Skeletal muscle satellite cell (primary cell): ENCODE data around the gene GMDS.

Source experiments
- H3K27me3 ChIP-seq: 2 replicates; pipeline ENCODE4 v1.7.0; 2013; ENCODE audit warnings: low read length; ENCODE audit not compliant: control insufficient read depth, insufficient read depth
- H3K36me3 ChIP-seq: 2 replicates; pipeline ENCODE4 v1.7.0; 2013; ENCODE audit warnings: mild to moderate bottlenecking, control low read depth, low read length; ENCODE audit not compliant: insufficient read depth
- H3K4me1 ChIP-seq: 2 replicates; pipeline ENCODE4 v1.7.0; 2013; ENCODE audit warnings: low read length; ENCODE audit not compliant: control insufficient read depth, insufficient read depth
- H3K4me2 ChIP-seq: 2 replicates; pipeline ENCODE4 v1.7.0; 2013; ENCODE audit warnings: mild to moderate bottlenecking, low read length
- H3K4me3 ChIP-seq: 2 replicates; pipeline ENCODE4 v1.7.0; 2013; ENCODE audit warnings: low read length
- H3K9ac ChIP-seq: 2 replicates; pipeline ENCODE4 v1.7.0; 2013; ENCODE audit warnings: mild to moderate bottlenecking, low read depth, low read length, moderate library complexity
- H3K9me3 ChIP-seq: replicated peaks from 2 replicates; pipeline ENCODE4 v1.7.0; 2013; ENCODE audit warnings: mild to moderate bottlenecking, control low read depth, low read length

Gene GMDS

DNA sequence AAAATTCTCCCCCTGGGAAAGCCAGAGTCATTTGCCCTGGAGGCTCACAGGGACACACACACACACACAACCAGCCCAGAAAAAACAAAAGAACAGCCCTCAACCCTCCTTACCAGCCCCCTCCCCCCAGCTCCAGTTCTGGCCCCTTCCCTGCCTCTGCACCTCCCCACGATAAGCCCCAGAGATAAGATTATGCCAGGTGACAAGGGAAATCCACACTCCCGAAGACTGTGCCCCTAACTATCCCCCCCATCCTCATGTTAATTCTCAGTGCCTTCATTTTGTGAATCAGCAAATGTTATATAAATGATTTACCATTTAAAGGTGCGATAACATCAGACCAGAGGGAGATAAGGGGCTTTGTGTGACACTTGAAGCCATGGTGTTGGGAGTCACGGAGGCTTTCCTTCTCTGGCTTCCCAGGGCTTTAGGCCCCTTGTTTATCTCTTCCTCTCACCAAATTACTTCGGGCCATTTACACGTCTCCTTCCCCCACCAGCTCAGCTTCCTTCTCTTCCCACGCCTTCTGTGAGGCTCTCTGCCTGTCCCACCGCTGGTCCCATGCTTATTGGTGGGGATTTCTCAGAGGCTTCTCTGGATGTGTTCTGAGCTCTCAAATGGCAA is 648.2 kb downstream of the GMDS start:
- Histone ChIP-seq H3K4me2 (no peak overlapping the region), H3K4me1 (peaks cover 4% of the 10 kb centered on the region), H3K9ac (no peak overlapping the region), H3K27me3 (peaks cover 53% of the 10 kb centered on the region), H3K9me3 (no peaks in the 10 kb centered on the region), H3K4me3 (no peak overlapping the region), H3K36me3 (no peaks in the 10 kb centered on the region)

DNA sequence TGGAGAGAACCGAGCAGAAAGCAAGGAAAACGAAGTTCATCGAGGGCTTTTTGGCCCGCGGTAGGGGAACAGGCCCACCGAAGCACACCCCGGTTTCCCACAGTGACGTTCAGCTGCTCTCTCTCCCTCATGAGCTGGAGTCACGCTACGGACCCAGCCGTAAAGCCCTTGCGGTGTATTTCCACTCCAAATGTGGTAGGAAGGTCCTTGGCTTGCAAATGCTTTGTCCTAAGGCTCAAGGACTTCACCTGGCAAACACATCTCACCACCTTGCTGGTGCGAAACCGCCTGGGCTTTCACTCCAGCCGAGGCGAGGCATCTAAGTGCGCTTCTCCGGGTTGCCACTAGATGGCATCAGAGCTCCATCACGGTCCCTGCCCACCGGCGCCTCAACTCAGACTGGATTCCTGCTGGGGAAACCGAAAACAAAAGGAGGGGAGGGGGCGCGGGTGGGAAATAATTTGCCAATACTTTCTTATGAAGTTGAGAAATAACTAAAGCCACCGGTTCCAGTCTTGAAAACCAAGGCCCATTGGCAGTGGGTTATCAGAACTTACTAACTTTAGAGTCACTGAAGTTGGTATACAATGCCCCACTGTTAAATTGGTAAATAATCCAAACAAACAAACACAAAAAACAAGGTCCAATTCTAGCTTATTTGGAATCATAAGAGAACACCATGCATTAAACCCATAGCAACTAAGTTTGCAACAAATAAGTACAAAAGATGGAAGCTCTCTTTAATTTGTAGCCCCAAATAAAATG is 649.1 kb downstream of the GMDS start:
- Histone ChIP-seq H3K36me3 (no peaks in the 10 kb centered on the region), H3K9ac (no peak overlapping the region), H3K4me2 (peak overlapping the region; percentile 80), H3K27me3 (peaks cover 56% of the 10 kb centered on the region), H3K4me1 (peaks cover 4% of the 10 kb centered on the region), H3K4me3 (peak overlapping the region; percentile 63), H3K9me3 (no peaks in the 10 kb centered on the region)

DNA sequence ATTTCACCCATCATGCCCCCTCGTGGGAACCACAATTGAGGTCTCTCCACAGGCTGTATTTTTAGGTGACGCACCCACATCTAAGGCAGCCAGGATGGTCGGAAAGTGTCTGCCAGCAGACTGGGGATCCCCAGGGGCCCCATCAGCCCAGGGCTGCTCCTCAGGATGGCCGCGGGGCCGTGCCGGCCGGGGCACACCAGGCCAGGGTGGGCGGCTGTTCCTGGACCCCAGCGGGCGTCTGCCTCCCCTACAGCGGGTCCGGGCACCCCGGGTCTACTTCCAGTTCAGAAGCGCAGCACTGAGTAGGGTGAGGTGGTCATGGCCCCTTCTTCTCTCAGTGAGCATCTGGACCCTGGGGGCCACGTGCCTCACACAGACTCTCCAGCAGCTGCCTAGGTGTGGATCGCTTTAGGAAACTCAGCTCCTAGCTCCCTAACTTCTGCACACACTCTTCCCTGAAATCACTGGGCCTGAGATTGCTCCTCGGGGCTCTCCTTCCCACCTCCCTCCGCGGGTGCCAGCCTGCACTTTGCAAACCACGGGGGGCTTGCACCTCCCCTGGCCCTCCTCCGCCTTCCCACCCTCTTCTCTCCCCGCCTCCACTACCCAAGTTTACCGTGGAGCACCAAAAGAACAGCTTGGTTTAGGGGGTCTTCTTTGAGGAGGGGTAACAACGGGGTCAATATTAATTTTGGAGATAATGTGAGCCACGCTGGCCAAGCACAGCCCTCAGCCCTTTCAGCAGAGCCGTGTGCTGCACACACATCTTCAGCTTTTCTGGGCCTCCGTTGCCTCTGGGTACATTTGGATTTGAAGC is 649.9 kb downstream of the GMDS start:
- Histone ChIP-seq H3K4me2 (peak overlapping the region; percentile 80), H3K4me1 (peaks cover 4% of the 10 kb centered on the region), H3K9me3 (no peaks in the 10 kb centered on the region), H3K36me3 (no peaks in the 10 kb centered on the region), H3K4me3 (peak overlapping the region; percentile 63), H3K9ac (no peak overlapping the region), H3K27me3 (peaks cover 61% of the 10 kb centered on the region)

DNA sequence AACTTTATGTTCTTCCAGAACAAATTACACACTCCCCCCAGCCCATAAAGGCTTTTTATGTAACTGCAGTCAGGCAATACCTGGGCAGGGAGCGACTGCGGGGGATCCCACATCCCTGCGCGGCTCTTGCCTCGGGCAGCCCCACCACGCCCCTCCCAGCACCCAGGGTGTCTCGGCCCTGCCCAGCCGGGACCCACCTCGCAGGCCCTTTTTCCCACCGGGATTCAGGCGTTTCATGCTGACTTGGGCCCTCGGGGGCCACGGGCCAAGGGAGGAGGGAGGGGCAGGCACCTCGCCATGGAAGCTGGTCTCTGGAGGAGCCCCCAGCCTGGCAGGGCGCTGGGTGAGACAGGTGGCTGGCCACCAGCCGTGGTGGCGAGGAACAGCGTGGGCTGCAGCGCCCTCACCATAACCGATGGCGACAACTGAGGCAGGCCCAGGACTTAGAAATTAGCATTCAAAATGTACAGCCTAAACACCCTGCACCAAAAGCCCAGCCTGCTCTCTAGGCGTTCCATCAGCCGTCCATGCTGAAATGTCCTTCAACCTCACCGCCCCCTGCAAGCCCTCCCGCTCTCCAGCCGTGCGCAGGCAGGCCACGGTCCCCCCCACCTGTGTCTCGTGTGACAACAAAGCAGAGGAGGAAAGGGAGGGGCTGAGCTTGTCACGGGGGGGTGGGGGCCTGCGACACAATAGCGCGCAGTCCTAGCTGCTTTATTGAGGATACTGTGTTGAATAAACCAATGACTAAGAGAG is 650.8 kb downstream of the GMDS start:
- Histone ChIP-seq H3K27me3 (peaks cover 64% of the 10 kb centered on the region), H3K36me3 (no peaks in the 10 kb centered on the region), H3K9me3 (no peaks in the 10 kb centered on the region), H3K4me3 (no peak overlapping the region), H3K9ac (no peak overlapping the region), H3K4me2 (no peak overlapping the region), H3K4me1 (peaks cover 4% of the 10 kb centered on the region)

DNA sequence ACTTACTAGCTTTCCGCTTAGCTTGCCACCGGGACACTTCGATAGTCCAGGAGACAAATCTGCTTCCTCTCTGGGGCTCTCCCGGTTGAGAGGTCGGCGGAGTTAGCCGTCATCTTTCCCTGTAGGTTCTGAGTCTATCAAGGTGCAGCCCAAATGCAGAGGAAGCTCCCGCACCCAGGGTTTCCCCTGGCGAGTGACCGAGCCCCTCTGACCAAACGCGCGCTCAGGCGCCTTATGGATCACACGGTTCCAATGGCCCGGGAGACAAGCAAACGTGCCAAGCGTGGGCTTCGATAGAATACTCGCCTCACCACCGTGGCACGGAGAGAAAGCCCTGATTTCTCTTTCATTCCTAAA is 651.5 kb downstream of the GMDS start:
- Histone ChIP-seq H3K9me3 (no peaks in the 10 kb centered on the region), H3K4me1 (peaks cover 4% of the 10 kb centered on the region), H3K4me2 (no peak overlapping the region), H3K27me3 (peaks cover 61% of the 10 kb centered on the region), H3K9ac (no peak overlapping the region), H3K4me3 (no peak overlapping the region), H3K36me3 (no peaks in the 10 kb centered on the region)

DNA sequence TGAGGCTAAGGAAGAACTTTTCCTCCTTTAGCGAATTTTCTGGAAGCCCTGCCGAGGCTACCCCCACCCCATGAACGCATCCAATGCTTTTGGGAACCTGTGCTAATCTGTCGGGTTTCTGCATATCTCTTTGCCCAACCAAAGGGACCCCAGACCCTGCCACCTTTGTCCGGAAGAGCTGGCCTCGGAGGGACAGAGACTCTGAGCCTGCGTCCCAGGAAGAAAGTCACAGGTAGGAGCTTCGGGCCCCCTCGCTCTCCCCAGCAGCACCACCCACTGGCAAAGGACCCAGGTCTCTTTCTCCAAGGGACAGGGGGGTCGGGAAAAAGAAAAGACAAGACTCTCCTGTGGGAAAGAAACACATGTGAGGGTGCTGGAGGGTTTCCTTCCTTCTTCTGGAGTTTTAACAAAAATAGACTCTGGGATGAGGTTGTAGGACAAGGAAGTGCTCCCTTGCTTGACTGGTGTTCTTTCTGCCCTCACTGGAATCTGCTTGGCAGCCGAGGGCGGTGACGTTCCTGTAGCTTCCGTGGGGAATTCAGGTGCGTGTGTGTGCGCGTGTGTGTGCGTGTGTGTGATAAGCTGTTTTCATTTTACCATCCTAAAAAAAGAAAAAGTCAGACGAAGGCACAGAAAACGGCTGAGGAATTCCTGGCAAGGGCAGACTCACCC is 652.0 kb downstream of the GMDS start:
- Histone ChIP-seq H3K36me3 (no peaks in the 10 kb centered on the region), H3K4me2 (no peak overlapping the region), H3K9me3 (no peaks in the 10 kb centered on the region), H3K9ac (no peak overlapping the region), H3K27me3 (peaks cover 65% of the 10 kb centered on the region), H3K4me1 (peaks cover 4% of the 10 kb centered on the region), H3K4me3 (no peak overlapping the region)

DNA sequence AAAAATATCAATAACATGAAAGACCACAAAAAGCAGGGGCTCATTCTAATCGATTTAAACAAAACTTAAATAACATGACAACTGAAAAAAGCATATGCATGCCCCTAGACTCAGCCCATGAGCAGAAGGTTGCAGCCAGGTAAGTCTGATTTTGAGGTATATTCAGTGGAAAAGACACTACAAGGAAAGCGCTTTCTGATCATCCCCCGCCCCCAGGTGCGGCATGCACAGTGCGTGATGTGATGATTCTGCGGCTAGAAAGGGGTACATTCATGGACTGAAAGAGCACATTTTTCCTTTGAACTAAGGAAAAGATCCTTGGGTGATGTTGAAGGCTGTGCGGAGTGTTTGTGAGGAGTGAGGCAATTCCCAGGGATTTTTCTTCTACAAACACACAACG is 652.6 kb downstream of the GMDS start:
- no peak overlapping the region for H3K4me2 ChIP-seq
- no peak overlapping the region for H3K4me3 ChIP-seq
- no peaks in the 10 kb centered on the region for H3K9me3 ChIP-seq
- peaks cover 4% of the 10 kb centered on the region for H3K4me1 ChIP-seq
- no peaks in the 10 kb centered on the region for H3K36me3 ChIP-seq
- no peak overlapping the region for H3K9ac ChIP-seq
- H3K27me3 ChIP-seq = peaks cover 67% of the 10 kb centered on the region

DNA sequence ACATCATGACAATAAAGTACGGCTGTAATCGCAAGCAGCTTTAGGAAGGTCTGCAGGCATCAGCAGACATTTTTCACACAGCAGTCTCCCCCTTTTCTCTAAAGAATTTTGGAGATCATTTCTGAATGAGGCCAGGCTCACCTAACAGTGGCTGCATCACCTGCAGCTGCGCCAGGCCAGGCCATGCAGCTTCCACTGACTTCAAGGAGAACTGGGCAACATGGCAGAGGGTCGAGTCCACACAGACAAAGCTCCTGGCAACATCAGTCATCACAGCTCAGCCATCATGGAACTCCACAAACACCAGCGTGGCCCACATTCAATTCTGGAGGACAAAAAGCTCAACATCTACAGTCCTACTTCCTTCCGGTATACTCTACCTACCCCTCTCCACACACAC is 653.5 kb downstream of the GMDS start:
- H3K4me2 ChIP-seq = no peak overlapping the region
- H3K4me1 ChIP-seq = peaks cover 4% of the 10 kb centered on the region
- no peak overlapping the region for H3K4me3 ChIP-seq
- no peaks in the 10 kb centered on the region for H3K36me3 ChIP-seq
- H3K9me3 ChIP-seq = no peaks in the 10 kb centered on the region
- H3K9ac ChIP-seq = no peak overlapping the region
- peaks cover 65% of the 10 kb centered on the region for H3K27me3 ChIP-seq

DNA sequence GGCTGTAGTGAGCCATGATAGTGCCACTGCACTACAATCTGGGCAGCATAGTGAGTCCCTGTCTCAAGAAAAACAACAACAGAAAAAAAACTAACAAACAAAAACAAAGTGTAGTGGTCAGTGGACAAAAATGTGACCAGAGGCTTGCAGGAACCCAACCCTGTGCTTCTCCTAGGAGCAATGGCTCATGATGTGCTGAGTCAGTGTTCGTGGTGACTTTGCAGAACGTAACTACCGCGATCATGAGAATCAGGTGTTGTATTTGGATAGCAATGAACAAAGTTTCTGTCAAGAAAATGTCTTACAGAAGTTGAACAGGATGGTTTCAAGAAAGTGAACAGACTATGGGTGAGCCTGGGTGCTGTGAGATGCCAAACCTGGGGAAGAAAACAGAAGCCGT is 654.2 kb downstream of the GMDS start:
- Histone ChIP-seq H3K4me1 (peaks cover 4% of the 10 kb centered on the region), H3K36me3 (no peaks in the 10 kb centered on the region), H3K4me2 (no peak overlapping the region), H3K27me3 (peaks cover 65% of the 10 kb centered on the region), H3K4me3 (no peak overlapping the region), H3K9ac (no peak overlapping the region), H3K9me3 (no peaks in the 10 kb centered on the region)

DNA sequence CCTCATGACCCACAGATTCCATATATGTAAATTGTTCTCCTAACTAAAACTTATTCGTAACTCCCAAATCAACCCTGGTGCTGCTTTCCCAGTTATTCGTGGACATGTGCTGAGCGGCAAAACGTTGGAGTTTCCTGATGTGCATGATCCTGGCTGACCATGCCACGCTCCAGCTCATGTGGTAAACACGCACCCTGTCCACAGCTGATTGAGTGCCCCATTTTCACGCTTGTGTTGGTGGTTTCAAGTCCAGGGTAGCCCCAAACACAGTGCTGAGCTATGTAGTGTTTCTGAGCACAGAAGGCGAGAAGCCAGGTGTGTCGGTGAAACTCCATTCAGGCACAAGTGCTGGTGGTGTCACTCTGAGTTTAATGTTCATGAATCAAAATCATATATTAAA is 654.8 kb downstream of the GMDS start:
- Histone ChIP-seq H3K9me3 (no peaks in the 10 kb centered on the region), H3K9ac (no peak overlapping the region), H3K4me3 (no peak overlapping the region), H3K4me1 (no peaks in the 10 kb centered on the region), H3K27me3 (peaks cover 64% of the 10 kb centered on the region), H3K4me2 (no peak overlapping the region), H3K36me3 (no peaks in the 10 kb centered on the region)

DNA sequence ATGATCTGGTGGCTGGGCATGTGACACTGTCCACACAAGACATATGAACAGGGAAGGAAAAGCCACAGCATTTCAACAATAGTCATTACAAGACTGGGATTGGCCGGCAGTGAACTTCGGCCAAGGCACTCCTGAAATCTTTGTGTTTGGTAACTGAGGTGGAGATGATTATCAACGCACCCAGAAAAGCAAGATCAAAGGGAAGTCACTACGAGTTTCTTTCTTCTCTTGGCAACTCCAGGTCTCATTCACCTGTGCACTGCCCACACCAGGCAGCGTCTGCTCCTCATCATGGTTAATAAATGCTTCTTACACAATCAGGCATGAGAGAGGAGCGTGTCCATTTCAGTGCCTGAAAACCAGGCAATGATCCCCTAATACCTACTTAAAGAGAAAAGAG is 656.2 kb downstream of the GMDS start:
- H3K4me2 ChIP-seq = no peak overlapping the region
- H3K9me3 ChIP-seq = no peaks in the 10 kb centered on the region

More for the DNA sequence above, 656.2 kb downstream of the GMDS start:
- no peaks in the 10 kb centered on the region for H3K36me3 ChIP-seq
- no peak overlapping the region for H3K9ac ChIP-seq
- H3K27me3 ChIP-seq = peaks cover 60% of the 10 kb centered on the region
- H3K4me1 ChIP-seq = no peaks in the 10 kb centered on the region
- no peak overlapping the region for H3K4me3 ChIP-seq
